Inflammatory macrophage (primary cell): ENCODE results near the gene THAP4.
"Not testable (repeated sequence)": the region's sequence is repeated elsewhere in the genome, so short reads cannot be mapped to it uniquely, and the experiment has no call there.

Experiments used
- DNase-seq, 2 donors: peaks; one replicate each; pipeline ENCODE4 v3.0.0-alpha.2; 2020 to 2022

THAP4 gene

DNA sequence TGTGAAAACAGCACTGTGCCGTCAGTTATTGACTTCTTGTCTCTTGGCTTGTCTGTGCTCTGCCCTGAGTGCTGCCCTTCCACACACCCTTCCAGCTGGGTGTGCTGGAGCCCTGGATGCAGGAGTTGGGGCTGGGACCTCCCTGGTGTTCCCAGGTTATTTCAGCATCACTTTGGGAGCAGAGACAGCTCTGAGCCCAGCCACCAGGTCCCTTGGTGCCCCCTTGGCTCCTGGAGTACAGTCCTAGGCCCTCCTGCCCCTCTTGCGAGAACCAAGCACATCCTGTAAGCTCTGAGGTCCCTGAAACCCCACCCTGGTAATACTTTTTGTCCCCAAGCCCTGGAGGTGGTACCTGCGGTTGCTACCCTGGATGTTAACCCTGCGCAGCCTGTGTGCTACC, 54.2 kb downstream of the THAP4 start:
- no peak for DNase-seq

DNA sequence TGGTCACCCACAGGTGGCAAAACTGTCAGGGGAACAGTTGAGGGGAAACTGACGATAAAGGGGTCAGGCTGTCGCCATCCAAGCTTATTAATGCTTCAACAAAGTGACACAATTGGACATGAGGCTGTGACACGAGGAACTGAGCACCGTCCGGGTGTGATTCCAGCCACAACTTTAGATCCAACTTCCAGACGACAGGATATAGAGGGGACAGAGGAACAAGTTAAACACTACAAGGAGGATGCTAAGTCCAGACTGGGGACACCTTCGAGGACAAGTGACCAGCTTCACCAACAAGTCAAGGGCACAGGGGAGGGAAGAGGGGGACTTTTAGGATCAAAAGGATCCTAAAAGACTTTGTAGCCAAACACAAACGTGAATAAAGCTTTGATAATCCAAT, 54.6 kb downstream of the THAP4 start:
- DNase-seq: no peak

DNA sequence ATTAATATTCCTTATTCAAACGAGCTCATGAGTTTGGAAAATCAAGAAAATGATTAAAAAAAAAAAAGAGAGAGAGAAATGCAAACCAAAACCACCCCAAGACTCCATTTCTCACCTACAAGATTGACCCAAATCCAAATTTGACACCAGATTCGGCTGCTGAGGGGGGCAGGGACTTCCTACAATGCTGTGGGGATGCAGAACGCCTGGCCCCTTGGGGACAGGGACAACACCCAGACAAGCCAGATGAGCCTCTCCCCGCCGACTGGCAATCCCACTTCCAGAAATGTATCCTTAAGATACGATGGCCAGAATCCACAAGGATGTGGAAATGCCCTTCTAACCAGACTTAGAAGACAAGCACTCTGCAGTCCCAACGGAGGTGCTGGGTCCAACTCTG, 57.7 kb downstream of the THAP4 start:
- no peak for DNase-seq

DNA sequence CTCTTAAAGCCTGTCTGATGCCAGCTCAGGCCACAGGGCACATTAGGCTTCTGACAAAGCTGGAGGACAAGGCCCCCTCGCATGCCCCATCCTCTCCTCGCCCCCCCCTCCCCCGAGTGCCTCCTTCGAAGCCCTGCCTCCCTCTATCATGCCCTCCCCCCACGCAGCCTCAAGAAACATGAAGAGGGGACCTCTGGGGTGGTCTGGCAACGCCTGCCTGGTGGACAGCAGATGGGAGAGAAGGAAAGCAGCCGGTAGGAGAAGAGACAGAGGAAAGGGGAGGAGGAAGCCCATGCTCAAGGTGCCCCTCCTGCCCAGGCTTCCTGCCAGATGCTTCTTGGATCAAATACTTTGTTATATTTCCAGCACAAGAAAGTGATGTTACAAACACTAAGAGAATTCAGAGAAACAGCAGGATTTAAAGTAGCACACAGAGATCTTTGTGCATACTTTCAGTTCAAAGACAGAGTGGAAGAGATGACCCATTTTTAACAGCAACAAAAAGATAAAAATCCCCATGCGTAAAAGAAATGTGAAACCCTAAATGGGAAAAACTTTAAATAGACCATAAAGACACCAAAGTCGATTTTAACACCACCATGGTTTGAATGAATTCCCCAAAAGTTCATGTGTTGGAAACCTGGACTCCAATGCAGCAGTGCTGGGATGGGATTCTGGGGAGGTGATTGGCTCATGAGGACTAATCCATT, 59.4 kb downstream of the THAP4 start:
- DNase-seq: no peak

DNA sequence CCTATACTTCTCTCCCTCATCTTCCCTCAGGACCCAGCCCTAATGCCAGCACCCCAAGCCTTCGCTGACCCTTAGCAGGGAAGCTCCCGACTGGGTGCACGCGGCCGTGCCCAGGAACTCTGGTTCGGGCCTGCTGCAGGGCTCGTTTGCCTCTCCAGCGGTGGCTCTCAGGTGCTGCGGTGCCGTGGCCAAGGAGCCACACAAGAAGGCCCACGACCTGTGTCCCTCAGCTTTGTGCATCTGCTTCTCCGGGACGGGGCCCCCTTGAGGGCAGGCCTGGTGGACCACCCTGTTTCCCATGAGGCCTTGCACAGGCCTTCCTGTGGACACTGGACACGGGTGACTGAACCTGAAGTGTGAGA, 60.7 kb downstream of the THAP4 start:
- DNase-seq: no peak

DNA sequence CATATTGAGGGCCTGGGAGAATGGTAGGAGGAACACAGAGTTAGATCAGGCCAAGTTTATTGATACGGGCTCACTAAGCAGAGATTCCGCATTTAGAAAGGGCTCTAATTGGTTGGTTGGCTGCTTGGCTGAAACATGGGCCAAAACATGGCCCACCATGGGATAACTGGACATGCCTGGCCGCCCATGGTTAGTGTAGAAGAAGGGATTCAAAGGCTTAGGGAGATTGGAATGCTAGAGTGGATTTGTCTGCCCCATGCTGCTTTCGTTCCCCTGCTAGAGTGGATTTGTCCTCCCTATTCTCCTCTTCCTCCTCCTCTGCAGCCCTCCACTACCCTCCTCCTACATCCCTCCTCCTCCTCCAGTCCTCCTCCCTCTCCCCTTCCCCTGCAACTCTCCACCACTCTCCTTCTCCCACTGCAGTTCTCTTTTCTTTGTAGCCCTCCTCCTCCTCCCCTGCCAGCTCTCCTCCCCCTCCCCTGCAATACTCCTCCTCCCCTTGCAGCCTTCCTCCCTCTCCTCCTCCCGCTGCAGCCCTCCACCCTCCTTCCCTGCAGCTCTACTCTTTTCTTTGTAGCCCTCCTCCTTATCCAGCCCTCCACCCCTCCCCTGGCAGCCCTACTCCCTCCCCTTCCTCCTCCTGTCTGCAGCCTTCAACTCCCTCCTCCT, 61.2 kb downstream of the THAP4 start:
- no peak for DNase-seq

DNA sequence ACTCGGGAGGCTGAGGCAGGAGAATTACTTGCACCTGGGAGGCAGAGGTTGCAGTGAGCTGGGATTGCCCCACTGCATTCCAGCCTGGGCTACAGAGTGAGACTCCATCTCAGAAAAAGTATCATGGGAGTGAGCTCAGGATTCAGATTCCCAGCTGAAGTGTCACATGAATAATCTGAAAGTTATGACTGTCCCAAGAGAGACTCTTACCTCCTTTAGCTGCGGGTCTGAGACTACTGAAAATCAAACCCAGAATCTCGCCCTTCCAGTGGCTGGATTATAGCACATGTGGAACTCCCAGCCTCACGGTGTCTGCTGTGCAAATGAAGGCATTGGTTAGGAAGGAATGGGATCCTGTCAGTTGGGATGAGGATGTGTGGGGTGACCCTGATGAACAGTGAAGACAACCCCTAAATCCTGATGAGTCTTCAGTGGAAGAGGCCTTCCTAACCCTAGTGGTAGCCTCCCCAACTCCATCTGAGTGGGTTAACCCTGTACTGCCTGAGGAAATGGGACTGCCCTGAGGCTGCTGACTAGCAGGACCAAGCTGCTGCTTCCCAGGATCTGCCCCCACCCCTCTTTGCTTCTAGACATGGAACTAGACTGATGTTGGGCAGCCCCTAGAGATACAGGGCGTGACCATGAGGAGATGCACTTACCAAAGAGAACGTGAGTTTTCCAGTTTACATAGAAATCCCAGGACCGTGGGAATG, 61.9 kb downstream of the THAP4 start:
- no peak for DNase-seq

DNA sequence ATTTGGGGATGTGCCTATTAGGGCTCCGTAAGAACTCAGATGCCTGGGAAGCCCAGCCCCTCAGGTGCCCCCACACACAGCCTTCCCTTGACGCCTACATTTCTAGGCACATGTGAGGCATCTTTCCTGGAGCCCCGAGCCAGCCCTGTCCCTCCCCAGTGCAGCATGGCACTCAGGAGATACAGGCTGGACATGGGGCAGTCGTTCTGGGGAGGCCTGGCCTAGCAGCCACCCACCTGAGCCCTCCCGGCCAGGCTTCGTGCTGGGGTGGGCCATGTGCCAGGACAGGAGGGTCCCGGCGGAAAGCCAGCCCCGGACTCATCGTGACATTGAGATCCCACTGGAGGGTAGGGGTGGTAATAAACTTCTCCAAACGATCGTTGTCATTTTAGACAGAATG, 63.2 kb downstream of the THAP4 start:
- no peak for DNase-seq

DNA sequence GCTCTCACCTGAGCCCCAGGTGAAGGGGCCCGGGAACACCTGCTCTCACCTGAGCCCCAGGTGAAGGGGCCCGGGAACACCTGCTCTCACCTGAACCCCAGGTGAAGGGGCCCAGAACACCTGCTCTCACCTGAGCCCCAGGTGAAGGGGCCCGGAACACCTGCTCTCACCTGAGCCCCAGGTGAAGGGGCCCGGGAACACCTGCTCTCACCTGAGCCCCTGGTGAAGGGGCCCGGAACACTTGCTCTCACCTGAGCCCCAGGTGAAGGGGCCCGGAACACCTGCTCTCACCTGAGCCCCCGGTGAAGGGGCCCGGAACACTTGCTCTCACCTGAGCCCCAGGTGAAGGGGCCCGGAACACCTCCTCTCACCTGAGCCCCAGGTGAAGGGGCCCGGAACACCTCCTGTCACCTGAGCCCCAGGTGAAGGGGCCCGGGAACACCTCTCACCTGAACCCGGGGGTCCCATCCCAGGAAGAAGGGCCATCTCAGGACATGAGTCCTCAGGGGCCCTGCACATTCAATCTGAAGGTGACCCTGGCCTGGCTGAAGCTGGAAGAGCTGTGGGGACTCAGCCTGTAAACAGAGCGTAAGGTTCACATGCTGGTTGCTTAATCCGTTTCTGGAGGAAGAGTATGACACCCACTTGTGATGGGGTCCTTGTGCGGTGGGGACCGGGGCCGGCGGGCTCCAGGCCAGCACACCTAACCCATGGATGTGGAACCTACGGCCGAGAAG, 63.9 kb downstream of the THAP4 start:
- DNase-seq: not testable (repeated sequence)

DNA sequence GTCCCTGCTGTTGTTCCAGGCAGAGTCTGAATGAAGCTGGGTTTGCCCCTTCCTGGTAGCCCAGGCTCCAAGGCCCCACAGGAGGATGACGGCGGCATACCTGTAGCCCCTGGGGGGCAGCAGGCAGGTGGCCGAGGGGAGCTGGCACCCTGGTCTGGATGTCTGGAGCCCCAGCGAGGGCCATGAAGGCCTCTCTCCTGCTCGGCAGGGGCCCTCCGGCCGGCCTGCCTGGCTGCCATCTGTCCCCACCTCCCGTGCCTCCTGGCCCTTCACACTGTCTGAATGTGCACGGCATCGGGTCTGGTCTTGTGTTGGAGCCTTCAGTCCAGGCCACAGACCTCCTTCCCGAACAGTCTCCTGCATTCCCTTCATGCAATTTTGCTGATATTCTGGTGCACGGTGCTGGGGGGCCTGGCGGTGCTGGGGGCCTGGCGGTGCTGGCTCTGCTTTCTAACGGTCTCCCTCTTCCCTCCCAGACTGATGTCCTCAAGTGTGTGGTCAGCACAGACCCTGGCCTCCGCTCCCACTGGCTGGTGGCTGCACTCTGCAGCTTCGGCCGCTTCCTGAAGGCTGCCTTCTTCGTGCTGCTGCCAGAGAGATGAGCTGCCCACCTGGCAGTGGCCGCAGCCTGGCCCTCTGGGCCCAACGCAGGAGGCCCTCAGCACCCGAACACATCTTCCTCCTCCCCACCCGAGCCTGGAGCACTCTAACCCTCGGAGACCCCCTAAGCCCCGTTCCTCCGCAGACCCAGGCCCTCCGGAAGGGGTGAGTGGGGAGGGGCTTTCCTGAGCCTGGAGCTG, 64.9 kb downstream of the THAP4 start:
- no peak for DNase-seq

DNA sequence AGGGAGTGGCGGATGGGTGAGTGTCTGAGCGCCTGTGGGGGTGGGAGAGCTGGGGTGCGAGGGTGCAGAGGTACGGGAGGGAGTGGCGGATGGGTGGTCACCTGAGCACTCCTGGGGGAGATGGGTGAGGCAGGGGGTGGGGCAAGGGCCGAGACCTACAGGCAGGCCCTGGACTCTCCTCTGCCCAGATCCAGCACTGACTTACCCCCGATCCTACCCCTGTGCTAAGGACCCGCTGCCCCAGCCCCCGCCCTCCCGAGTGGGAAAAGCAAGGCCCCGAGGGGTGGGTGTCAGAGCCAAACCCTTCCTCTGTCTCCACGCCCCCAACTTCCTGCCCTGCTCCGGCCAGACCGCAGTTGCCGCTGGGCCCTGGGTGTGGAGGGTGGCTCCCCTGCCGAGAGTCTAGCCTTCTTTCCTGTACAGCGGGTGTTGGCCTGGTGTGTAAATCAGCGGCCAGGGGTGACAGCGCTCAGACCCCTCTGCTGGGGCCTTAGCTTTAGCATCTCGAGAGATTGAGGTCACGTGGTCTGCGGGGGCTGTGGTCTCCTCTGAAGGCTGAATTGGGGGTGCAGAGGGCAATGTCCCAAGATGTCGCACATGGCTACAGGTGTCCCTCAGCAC, 65.9 kb downstream of the THAP4 start:
- DNase-seq: no peak

DNA sequence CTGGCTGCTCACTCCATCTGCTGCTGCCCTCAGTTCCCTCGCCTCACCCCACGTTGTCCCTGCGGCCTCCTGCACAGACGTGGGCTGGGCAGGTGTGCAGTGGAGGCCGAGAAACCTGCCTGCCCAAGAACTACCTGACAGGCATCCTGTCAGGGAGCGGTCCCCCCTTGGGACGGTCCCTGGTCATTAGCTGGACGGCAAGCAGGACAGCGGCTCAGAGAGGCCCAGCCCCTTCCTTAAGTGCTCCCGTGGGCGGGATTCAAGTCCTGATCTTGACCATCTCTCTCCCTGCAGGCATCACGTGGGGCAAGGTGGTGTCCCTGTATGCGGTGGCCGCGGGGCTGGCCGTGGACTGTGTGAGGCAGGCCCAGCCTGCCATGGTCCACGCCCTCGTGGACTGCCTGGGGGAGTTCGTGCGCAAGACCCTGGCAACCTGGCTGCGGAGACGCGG, 67.1 kb downstream of the THAP4 start:
- no peak for DNase-seq

DNA sequence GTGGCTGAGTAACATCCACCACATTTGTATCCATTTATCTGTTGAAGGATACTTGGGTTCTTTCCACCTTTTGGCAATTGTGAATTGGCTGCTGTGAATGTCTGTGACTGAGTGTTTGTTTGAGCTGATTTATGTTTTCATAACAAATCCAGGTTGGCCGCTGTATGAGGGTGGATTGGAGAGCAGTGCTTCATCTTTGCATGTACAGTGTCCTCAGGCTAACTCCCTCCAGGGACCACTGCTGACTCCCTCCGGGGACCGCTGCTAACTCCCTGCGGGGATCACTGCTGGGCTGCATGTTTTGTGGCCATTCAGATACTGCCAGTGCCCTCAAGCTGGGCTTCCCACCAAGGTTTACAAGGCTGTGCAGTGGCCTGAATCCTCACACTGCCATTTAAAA, 68.2 kb downstream of the THAP4 start:
- DNase-seq: no peak

DNA sequence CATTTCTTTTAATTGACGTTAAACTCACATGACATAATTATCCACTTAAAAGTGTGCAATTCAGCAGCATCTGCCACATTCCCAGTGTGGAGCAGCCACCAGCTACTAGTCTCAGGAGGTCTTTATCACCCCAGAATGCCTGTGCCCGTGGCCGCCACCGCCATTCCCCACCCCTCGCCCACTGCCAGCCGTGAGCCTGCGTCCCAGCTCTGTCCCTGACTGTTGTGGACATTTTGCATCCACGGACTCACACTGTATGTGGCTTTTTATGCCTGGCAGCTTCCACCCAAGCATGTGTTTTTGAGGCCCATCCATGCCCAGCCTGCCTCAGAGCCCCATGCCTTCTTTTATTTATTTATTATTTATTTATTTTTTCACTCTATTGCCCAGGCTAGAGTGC, 69.2 kb downstream of the THAP4 start:
- DNase-seq: no peak

DNA sequence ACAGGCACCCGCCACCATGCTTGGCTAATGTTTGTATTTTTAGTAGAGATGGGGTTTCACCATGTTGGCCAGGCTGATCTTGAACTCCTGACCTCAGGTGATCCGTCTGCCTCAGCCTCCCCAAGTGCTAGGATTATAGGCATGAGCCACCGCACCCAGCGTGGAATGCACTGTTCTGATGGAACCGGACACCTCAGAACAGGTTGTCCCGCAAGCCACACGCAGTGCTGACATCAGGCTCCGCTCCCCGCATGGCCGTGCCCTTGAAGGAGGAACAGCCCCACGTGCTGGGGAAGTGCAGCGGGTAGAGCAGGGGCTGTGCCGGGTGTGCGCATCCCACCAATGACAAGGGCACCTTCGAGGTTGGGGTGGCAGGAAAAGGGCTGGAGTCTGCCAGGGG, 69.7 kb downstream of the THAP4 start:
- DNase-seq: not testable (repeated sequence)

DNA sequence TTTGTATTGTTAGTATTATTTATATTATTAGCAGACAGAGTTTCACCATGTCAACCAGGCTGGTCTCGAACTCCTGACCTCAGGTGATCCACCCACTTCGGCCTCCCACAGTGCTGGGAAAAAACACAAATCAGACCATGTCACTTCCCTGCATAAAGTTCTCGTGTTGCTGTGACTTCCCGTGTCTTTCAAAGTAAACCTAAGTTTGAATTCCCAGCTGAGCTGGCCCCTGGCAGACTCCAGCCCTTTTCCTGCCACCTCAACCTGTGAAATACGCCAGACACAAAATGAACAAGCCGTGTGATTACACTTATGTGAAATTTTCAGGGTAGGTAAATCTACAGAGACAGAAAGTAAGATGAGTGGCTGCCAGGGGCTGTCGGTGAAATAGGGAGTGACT, 70.5 kb downstream of the THAP4 start:
- DNase-seq: no peak

DNA sequence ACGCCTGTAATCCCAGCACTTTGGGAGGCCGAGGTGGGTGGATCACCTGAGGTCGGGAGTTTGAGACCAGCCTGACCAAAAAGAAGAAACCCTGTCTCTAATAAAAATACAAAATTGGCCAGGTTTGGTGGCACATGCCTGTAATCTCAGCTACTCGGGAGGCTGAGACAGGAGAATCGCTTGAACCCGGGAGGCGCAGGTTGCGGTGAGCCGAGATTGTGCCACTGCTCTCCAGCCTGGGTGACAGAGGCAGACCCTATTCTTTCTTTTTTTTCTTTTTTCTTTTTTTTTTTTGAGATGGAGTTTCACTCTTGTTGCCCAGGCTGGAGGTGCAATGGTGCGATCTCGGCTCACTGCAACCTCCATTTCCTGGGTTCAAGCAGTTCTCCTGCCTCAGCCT, 70.9 kb downstream of the THAP4 start:
- DNase-seq: not testable (repeated sequence)

DNA sequence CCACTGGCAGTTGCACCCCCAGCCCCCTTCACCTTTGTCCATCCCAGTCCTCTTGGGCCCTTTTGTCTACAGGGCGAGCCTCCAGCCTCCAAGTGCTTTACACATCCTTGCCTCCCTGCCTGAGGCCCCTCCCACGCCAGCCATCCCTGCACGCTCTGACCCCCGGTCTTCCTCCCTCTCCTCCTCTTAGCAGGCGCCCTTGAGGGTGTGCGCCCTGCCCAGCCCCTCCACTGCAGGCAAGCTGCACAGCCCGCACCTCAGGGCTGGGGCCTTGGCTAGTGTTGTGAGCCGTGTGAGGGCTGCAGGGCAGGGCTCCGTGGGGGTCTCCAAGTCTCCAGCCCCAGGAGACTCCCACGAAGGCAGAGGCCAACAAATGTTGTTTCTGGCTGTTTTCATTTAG, 71.5 kb downstream of the THAP4 start:
- DNase-seq: no peak

DNA sequence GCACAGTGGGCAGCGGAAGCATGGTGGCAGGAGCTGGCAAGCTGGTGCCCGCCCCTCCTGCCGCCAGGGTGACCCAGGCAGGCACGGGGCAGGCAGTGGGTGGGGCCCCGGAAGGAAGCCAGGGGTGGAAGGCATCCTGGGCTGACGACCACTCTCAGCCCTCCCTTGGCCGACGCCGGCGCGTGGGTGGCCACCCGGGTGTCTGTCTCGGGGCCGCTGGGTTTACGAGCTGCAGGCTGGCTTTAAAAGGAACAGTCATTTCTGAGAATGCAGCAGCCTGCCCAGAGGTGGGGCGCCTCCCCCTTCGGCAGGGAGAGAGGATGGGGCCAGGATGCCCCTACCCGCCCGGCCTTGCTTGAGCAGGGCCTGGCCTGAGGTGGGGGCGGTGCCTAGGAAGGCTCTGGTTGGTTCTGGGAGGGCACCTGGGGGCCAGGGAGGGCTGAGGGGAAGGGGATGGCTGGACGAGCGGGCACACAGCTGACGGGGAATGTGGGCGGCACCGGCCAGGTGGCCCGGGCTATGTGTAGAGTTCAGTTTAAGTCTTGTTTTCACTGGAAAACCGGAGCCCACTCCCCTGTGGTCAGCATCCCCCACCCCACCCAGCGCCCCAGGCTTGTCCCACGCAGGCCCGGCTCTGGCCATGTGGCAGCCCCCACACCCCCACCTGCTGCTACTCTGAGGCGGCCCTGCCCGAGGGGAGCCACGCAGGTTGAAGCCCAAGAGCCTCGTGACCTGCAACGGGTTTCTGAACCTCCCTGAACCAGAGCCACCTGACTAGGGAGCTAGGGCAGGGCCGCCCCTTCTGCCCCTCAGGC, 72.2 kb downstream of the THAP4 start:
- DNase-seq: no peak

DNA sequence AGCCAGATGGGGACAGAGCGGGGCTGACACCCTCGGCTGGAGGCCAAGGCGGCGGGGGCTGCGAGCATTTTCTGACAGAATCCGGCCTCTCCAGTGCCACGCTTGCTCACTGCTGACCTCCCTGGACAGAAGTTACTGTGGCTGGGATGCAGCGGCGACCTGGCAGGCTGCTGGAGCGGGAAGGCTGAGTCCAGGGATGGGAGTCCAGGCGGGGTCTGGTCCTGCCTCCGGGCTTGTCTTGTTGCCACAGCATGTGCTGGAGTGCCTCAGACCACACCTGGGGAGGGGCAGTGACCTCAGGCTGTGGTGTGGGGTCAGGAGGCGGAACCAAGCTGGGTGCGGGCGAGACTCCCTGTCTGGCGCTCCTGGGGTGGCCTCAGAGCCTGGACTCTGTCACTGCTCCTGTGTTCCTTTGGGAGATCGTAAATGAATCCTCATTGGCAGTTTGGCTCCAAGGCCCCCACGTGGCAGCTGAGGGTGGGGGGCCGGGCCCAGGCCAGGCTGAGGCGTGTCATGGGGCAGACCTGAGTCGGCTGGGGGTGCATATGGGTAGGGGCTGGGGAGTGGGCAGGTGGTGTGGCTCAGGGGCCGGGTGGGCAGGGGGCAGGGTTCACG, 72.9 kb downstream of the THAP4 start:
- DNase-seq: no peak

DNA sequence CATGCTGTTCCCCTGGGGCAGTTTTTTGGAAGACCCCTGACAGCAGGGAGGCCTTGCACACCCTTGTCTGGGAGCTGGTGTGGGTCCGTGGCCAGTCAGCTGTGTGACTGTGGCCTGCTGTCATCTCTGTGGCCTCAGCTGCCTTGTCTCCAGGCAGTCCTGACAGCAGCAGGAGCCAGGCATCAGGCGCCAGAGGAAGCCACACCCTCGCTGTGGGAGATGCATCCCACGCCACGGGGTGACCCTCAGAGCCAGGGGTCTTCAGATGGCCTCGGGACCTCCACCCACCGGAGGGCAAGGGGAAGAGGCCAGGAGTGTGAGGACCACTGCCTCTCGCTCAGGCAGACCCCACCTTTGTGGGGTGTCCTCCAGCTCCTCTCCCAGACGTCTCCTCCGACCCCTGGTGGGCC, 73.4 kb downstream of the THAP4 start:
- DNase-seq: no peak
